Activated T-cell treated with anti-CD3 and anti-CD28 coated beads, Interleukin-2, amount 50 U/mL, for 24 hours (primary cell): ENCODE data around the gene BIRC7.

Experiments used
- DNase-seq: peaks from one replicate; pipeline ENCODE4 v3.0.0-alpha.2; 2020
- H3K27ac Mint-ChIP-seq: 2 replicates; pipeline ENCODE4 v1.8.0; 2020; ENCODE audit warnings: mild to moderate bottlenecking, mixed read lengths
- H3K27me3 Mint-ChIP-seq: 2 replicates; pipeline ENCODE4 v1.8.0; 2020; ENCODE audit warnings: mixed read lengths
- H3K36me3 Mint-ChIP-seq: 2 replicates; pipeline ENCODE4 v1.8.0; 2020; ENCODE audit warnings: low read depth, mixed read lengths
- H3K4me1 Mint-ChIP-seq: 2 replicates; pipeline ENCODE4 v1.8.0; 2020; ENCODE audit warnings: low read depth, mixed read lengths
- H3K4me3 Mint-ChIP-seq: 2 replicates; pipeline ENCODE4 v1.8.0; 2020; ENCODE audit warnings: mild to moderate bottlenecking, moderate library complexity, mixed read lengths
- H3K9me3 Mint-ChIP-seq: 2 replicates; pipeline ENCODE4 v1.8.0; 2020; ENCODE audit warnings: mixed read lengths

The BIRC7 gene

GRCh38 chr20:63196768-63197470, 38.8 kb upstream of the BIRC7 start:
- no peak for DNase-seq
- H3K4me3 Mint-ChIP-seq, result no peak overlapping the region
- peaks cover 76% of the 10 kb centered on the region for H3K36me3 Mint-ChIP-seq
- H3K27ac Mint-ChIP-seq, result peak overlapping the region; percentile 66
- H3K4me1 Mint-ChIP-seq, result peaks cover 44% of the 10 kb centered on the region
- no peaks in the 10 kb centered on the region for H3K27me3 Mint-ChIP-seq
- no peaks in the 10 kb centered on the region for H3K9me3 Mint-ChIP-seq

DNA sequence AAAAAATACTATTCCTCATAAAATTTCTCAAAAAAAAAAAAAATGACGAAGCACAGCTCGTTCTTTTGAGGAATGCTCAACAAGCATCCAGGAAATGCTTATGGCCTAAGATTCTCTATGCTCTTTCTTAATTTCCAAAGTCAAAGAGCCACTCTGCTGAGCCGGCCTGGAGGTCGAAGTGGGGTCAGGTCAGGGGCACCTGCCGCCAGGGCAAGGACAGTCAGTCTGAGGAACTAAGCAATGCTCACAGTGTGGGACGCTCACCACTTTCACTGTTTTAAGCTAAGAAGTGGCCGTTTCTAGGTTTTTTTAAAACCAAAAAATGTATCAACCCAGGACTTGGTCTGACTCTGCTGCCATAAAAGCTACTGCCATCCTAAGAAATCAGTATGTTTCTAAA, 37.1 kb upstream of the BIRC7 start:
- H3K4me3 Mint-ChIP-seq, result no peak overlapping the region
- H3K36me3 Mint-ChIP-seq, result peaks cover 93% of the 10 kb centered on the region
- H3K9me3 Mint-ChIP-seq, result no peaks in the 10 kb centered on the region
- no peak for DNase-seq
- no peaks in the 10 kb centered on the region for H3K27me3 Mint-ChIP-seq
- H3K27ac Mint-ChIP-seq, result no peak overlapping the region
- peaks cover 49% of the 10 kb centered on the region for H3K4me1 Mint-ChIP-seq

DNA sequence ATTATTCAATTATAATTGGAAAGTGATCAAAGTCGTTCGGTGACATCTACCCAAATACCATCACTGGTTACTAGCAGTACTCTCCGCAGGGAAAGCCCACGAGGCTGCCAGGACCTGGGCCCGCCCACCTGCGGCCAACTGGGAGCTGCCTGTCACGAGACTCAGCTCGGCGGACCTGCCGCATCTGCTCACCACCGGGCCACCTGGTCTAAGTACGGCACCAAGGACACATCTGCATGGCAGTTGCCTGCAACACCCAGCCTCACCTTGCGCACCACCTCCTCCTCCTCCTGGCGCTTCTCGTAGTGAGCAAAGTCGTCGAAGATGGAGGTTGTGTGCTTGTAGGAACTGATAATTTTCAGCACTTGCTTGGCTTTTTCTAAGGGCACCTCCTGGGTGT, 33.7 kb upstream of the BIRC7 start:
- H3K27ac Mint-ChIP-seq, result no peak overlapping the region
- H3K4me3 Mint-ChIP-seq, result no peak overlapping the region
- no peaks in the 10 kb centered on the region for H3K9me3 Mint-ChIP-seq
- DNase-seq, result no peak
- peaks cover 99% of the 10 kb centered on the region for H3K36me3 Mint-ChIP-seq
- peaks cover 47% of the 10 kb centered on the region for H3K4me1 Mint-ChIP-seq
- H3K27me3 Mint-ChIP-seq, result no peaks in the 10 kb centered on the region

DNA sequence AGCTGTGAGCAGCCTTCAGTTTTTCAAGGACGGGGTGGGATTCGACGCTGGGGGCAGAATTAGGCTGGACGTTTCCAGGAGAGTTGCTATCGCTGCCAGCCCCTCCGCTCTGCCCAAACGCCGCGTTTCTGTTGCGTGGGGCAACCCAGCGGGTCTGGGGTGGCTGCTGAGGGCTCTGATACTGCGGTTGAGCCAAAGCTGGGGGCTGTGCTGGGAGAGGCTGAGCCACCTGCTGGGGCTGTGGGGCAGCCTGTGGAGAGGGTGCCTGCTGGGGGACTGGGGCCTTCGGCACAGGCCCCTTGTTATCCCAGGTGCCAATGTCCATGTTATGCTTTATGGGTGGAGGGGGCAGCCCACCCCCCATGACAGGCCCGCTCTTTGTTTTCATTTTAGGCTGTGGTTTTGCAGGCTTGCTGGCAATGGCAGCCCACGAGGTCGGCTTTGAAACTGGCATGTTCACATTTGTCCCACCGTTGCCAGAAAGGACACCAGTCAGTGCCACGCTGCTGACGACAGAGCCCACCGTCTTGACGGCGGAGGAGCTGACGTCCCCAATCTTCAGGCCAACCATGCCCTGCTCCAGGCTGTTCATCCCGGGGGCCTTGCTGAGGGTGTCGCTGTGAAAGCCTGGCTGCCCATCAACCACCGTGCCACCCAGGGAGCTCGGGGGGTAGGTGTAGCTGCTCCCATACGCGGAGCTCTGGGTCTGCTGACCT, 32.7 kb upstream of the BIRC7 start:
- Mint-ChIP-seq H3K4me3 (no peak overlapping the region), H3K9me3 (no peaks in the 10 kb centered on the region), H3K27me3 (no peaks in the 10 kb centered on the region), H3K36me3 (peaks cover 99% of the 10 kb centered on the region), H3K4me1 (peaks cover 40% of the 10 kb centered on the region), H3K27ac (no peak overlapping the region)
- DNase-seq, result no peak

GRCh38 chr20:63204362-63204761, 31.3 kb upstream of the BIRC7 start:
- Mint-ChIP-seq H3K27me3 (no peaks in the 10 kb centered on the region), H3K4me3 (no peak overlapping the region), H3K4me1 (peaks cover 37% of the 10 kb centered on the region)

DNA sequence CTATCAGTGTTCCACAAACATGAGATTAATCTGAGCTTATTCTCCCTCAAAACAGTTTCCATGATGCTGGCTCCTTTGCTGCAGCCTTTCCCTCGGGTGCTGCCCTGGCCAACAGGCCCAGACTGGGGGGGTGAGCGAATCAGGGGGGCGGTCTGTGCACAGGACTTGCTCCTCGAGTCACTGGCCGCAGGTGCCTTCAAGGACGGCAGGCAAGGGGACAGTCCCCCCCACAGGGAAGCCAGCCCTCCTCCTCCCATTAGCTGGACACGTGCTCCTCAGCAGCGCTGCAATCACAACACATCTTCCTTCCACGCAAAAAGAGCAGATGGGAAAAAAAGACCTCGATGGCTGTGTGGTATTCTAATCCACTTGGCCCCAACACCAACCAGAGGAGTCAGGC, 29.8 kb upstream of the BIRC7 start:
- no peaks in the 10 kb centered on the region for H3K27me3 Mint-ChIP-seq
- H3K36me3 Mint-ChIP-seq, result peaks cover 99% of the 10 kb centered on the region
- H3K4me1 Mint-ChIP-seq, result peaks cover 41% of the 10 kb centered on the region
- H3K27ac Mint-ChIP-seq, result no peak overlapping the region
- no peaks in the 10 kb centered on the region for H3K9me3 Mint-ChIP-seq
- H3K4me3 Mint-ChIP-seq, result no peak overlapping the region
- DNase-seq, result no peak

More at GRCh38 chr20:63204362-63204761, 31.3 kb upstream of the BIRC7 start:
- peaks cover 99% of the 10 kb centered on the region for H3K36me3 Mint-ChIP-seq
- DNase-seq, result no peak
- no peak overlapping the region for H3K27ac Mint-ChIP-seq
- H3K9me3 Mint-ChIP-seq, result no peaks in the 10 kb centered on the region

GRCh38 chr20:63206878-63207277, 28.8 kb upstream of the BIRC7 start:
- H3K27ac Mint-ChIP-seq, result no peak overlapping the region
- no peaks in the 10 kb centered on the region for H3K9me3 Mint-ChIP-seq
- H3K36me3 Mint-ChIP-seq, result peaks cover 99% of the 10 kb centered on the region
- no peaks in the 10 kb centered on the region for H3K27me3 Mint-ChIP-seq
- no peak overlapping the region for H3K4me3 Mint-ChIP-seq
- DNase-seq, result no peak
- peaks cover 40% of the 10 kb centered on the region for H3K4me1 Mint-ChIP-seq

DNA sequence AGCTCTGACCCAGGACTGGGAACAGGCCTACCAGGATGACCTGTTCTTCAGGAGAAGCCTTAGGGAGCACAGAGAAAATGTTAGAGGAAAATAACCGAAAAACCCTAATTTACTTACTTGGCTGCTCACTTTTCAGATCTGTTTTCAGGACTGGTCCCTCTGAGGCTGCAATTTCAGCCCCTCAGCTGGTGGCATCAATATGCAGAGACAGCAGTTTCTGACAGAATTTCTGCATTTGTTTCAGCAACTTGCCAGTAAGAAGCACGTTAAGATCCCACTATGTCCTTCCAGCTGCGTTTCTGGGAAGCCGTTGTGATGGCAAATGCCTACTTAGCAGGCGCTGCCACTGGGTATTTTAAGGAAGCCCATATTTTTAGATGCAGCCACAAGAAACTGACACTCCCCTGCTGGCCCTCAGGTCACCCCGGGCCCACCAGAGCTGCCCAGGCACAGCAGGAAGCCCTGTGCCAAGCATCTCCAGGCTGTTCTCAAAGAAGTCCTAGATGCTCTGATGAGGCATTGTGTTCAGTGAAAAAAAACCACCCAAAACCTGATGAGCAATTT, 27.3 kb upstream of the BIRC7 start:
- Mint-ChIP-seq H3K4me1 (peaks cover 49% of the 10 kb centered on the region), H3K36me3 (peaks cover 99% of the 10 kb centered on the region), H3K27me3 (no peaks in the 10 kb centered on the region), H3K27ac (peak overlapping the region; percentile 23), H3K4me3 (no peak overlapping the region), H3K9me3 (no peaks in the 10 kb centered on the region)
- no peak for DNase-seq

- H3K27ac Mint-ChIP-seq, result peak overlapping the region; percentile 77
- no peak for DNase-seq
- peaks cover 99% of the 10 kb centered on the region for H3K36me3 Mint-ChIP-seq
- H3K27me3 Mint-ChIP-seq, result no peaks in the 10 kb centered on the region
- H3K9me3 Mint-ChIP-seq, result no peaks in the 10 kb centered on the region
- peaks cover 66% of the 10 kb centered on the region for H3K4me1 Mint-ChIP-seq
- H3K4me3 Mint-ChIP-seq, result no peak overlapping the region
Observed at GRCh38 chr20:63210011-63210605, 25.6 kb upstream of the BIRC7 start.

GRCh38 chr20:63212393-63212730, 23.3 kb upstream of the BIRC7 start:
- Mint-ChIP-seq H3K36me3 (peaks cover 80% of the 10 kb centered on the region), H3K27me3 (no peaks in the 10 kb centered on the region), H3K27ac (peak overlapping the region; percentile 85), H3K4me1 (peaks cover 70% of the 10 kb centered on the region), H3K4me3 (peak overlapping the region; percentile 36), H3K9me3 (no peaks in the 10 kb centered on the region)
- no peak for DNase-seq

- H3K4me3 Mint-ChIP-seq, result peak overlapping the region; percentile 42
- no peaks in the 10 kb centered on the region for H3K9me3 Mint-ChIP-seq
- peak overlapping the region; percentile 85 for H3K27ac Mint-ChIP-seq
- no peaks in the 10 kb centered on the region for H3K27me3 Mint-ChIP-seq
- peaks cover 76% of the 10 kb centered on the region for H3K36me3 Mint-ChIP-seq
- DNase-seq, result no peak
- H3K4me1 Mint-ChIP-seq, result peaks cover 70% of the 10 kb centered on the region
Observed at GRCh38 chr20:63212792-63213191, 22.9 kb upstream of the BIRC7 start.

- Mint-ChIP-seq H3K27me3 (no peaks in the 10 kb centered on the region), H3K9me3 (no peaks in the 10 kb centered on the region), H3K4me3 (peak overlapping the region; percentile 98), H3K4me1 (peaks cover 60% of the 10 kb centered on the region), H3K27ac (peak overlapping the region; percentile 97), H3K36me3 (peaks cover 60% of the 10 kb centered on the region)
- no peak for DNase-seq
Observed at GRCh38 chr20:63214514-63214913, 21.2 kb upstream of the BIRC7 start.

DNA sequence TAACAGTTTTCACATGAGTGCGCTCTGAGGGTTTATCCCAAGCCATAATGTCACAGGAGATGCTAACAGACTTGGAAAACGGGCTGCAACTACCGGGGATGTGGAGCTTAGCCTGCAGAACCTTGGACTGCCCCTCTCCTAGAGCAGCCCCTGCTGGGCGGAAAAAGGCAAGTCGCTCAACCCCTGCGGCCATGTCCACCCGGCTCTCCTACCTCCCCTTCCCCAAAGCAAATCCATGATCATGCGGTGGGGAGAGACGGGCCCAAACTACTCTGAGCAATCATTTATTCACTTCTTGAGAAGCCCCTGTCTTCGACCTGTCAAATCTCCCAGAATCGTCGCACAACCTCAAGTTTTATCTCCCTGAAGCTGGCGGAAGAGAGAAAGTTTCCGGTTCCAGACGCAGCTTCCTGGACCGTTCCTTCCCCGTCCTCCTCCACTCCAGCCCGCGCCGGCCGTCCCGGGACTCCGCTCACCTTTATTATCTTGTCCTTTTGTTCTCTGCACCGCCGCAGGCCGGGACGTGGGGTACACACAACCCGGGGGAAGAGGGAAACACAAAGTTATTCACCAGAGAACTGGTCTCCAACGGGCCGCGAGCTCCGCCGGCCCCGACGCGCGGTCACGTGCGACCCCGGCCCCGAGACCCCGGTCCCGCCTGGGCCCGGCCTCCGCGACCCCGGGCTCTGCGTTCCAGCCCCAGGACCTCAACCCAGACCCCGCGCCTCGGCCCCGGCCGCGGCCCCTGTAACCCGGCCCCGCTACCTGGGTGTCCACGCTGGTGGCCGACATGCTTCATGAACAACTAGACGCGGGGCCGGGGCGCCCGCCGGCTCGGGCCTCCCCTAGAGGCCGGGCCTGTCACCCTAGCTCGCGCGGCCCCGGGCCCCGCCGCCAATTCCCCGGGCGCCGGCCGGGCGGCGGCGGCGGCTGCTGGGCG, 20.3 kb upstream of the BIRC7 start:
- Mint-ChIP-seq H3K27me3 (no peaks in the 10 kb centered on the region), H3K36me3 (peaks cover 51% of the 10 kb centered on the region), H3K4me3 (peak overlapping the region; percentile 98), H3K27ac (peak overlapping the region; percentile 97), H3K4me1 (peaks cover 53% of the 10 kb centered on the region), H3K9me3 (no peaks in the 10 kb centered on the region)
- DNase-seq, result peak; percentile 38
